Aorta (tissue), 5 donors: ENCODE data around the gene HSP90AA1. TPM values are rescaled to one million over a fixed set of nuclear protein-coding genes. Genes with fewer than 3 reads are reported as not detected.

Source experiments
- ATAC-seq: fragments of 200-7000 bp; cut with Tn5 transposase; one replicate; pipeline ENCODE4 v1.9.1; 2022; ENCODE audit warnings: moderate library complexity; ENCODE audit not compliant: low FRiP score
- DNase-seq, 2 donors: peaks; one replicate each; pipeline ENCODE4 v3.0.0-alpha.2; 2020
- H3K27ac ChIP-seq, 2 donors: one replicate each; pipeline ENCODE4 v1.5.1; 2013; ENCODE audit warnings: low read length in 2 of 2, mild to moderate bottlenecking in 2 of 2, moderate library complexity in 2 of 2, control low read depth in 1 of 2, inconsistent platforms in 1 of 2, low read depth in 1 of 2
- H3K27me3 ChIP-seq, 2 donors: one replicate each; pipeline ENCODE4 v1.6.1; 2013; ENCODE audit warnings: control low read depth in 1 of 2, low read length in 1 of 2, mild to moderate bottlenecking in 1 of 2, moderate library complexity in 1 of 2; ENCODE audit not compliant: insufficient read depth in 2 of 2, control insufficient read depth in 1 of 2
- H3K36me3 ChIP-seq, 2 donors: one replicate each; pipeline ENCODE4 v1.6.1; 2013; ENCODE audit warnings: control low read depth in 1 of 2, low read length in 1 of 2, mild to moderate bottlenecking in 1 of 2; ENCODE audit not compliant: insufficient read depth in 2 of 2, control insufficient read depth in 1 of 2
- H3K4me1 ChIP-seq, 2 donors: one replicate each; pipeline ENCODE4 v1.6.1; 2013; ENCODE audit warnings: low read length in 2 of 2, control low read depth in 1 of 2, mild to moderate bottlenecking in 1 of 2, moderate library complexity in 1 of 2; ENCODE audit not compliant: insufficient read depth in 2 of 2, control insufficient read depth in 1 of 2
- H3K4me3 ChIP-seq, 2 donors: one replicate each; pipeline ENCODE4 v1.5.1; 2013; ENCODE audit warnings: low read length in 2 of 2, control low read depth in 1 of 2, mild to moderate bottlenecking in 1 of 2
- H3K9me3 ChIP-seq: one replicate; pipeline ENCODE4 v1.6.1; 2013; ENCODE audit warnings: mild to moderate bottlenecking, low read length; ENCODE audit not compliant: control insufficient read depth
- WGBS, 2 donors: extraction: QIAGEN DNeasy Blood & Tissue Kit; methylation state at CpG; one replicate each; pipeline ENCODE4 v1.1.7; 2013; 5-methylcytosine and 5-hydroxymethylcytosine counted together
- intact Hi-C, 2 donors: fragments of 100-400 bp; cut with DNase I; formaldehyde crosslinking; loops; one replicate each; pipeline versions ENCODE4 v1.14.2 to v1.15.0; 2022
- polyA plus RNA-seq, 2 donors: library from polyadenylated mRNA; stranded (reverse); fragments of 200-250 nt; gene quantifications; one replicate each; pipeline ENCODE4 v1.2.3, GENCODE V29; 2013
- total RNA-seq, 2 donors: library from RNA; stranded (reverse); fragmentation: NEBNext Ultra II Directional; extraction: Animal tissue kit (Norgen Biotek cat#: 25700); gene quantifications; one replicate each; pipeline ENCODE4 v1.2.1, GENCODE V29; 2021
- donor health status: healthy with polysubstance abuse.
- donor health status: Bipolar disorder and iron deficiency.
- donor health status: DM: no; HTN: no; CAD: no.
- donor health status: DM: no; HTN: no; CAD: no.
- donor health status: DM: yes; HTN: yes; CAD: no.

Gene HSP90AA1
- total and polyA plus RNA-seq, 4 donors, result 189 to 379 (median 263) TPM

GRCh38 chr14:102056694-102057442 lies 30.0 kb downstream of the HSP90AA1 start:
- Histone ChIP-seq H3K27me3 (no peaks in the 10 kb centered on the region), H3K4me1 (no peaks in the 10 kb centered on the region), H3K27ac (no peak overlapping the region), H3K4me3 (no peak overlapping the region), H3K36me3 (no peaks in the 10 kb centered on the region), H3K9me3 (no peaks in the 10 kb centered on the region)
- DNase-seq (no peak), ATAC-seq (no peak)
- WGBS, 2 donors, result 87% methylated on average over 31 of the region's 31 CpGs
- intact Hi-C loops, result no loop called here

GRCh38 chr14:102055181-102055901 lies 31.5 kb downstream of the HSP90AA1 start:
- ATAC-seq (no peak), DNase-seq (no peak)
- intact Hi-C loops, result no loop called here
- Histone ChIP-seq H3K27me3 (no peaks in the 10 kb centered on the region), H3K36me3 (no peaks in the 10 kb centered on the region), H3K9me3 (no peaks in the 10 kb centered on the region), H3K4me3 (no peak overlapping the region), H3K4me1 (no peaks in the 10 kb centered on the region), H3K27ac (no peak overlapping the region)
- WGBS, 2 donors, result 71 to 75% methylated on average over 24 of the region's 24 CpGs

GRCh38 chr14:102052522-102052921 lies 34.3 kb downstream of the HSP90AA1 start:
- Histone ChIP-seq H3K36me3 (peaks cover 6 to 10% of the 10 kb centered on the region in 2 donors), H3K27ac (no peak overlapping the region), H3K9me3 (no peaks in the 10 kb centered on the region), H3K27me3 (no peaks in the 10 kb centered on the region), H3K4me3 (no peak overlapping the region), H3K4me1 (no peaks in the 10 kb centered on the region)
- intact Hi-C loops, result no loop called here
- 84 to 89% methylated on average over 10 of the region's 10 CpGs for WGBS, 2 donors
- no peak for DNase-seq
- ATAC-seq, result no peak

GRCh38 chr14:102050625-102051024 lies 36.2 kb downstream of the HSP90AA1 start:
- no peak overlapping the region for H3K27ac ChIP-seq
- DNase-seq (no peak), ATAC-seq (no peak)
- peaks cover 6 to 10% of the 10 kb centered on the region in 2 donors for H3K36me3 ChIP-seq
- H3K4me1 ChIP-seq, result no peaks in the 10 kb centered on the region
- WGBS, 2 donors, result 35 to 47% methylated on average over 11 of the region's 11 CpGs
- no peak overlapping the region for H3K4me3 ChIP-seq
- H3K27me3 ChIP-seq, result no peaks in the 10 kb centered on the region
- intact Hi-C loops, result no loop called here
- H3K9me3 ChIP-seq, result no peaks in the 10 kb centered on the region

GRCh38 chr14:102050026-102050405 lies 36.8 kb downstream of the HSP90AA1 start:
- Histone ChIP-seq H3K27ac (no peak overlapping the region), H3K36me3 (peaks cover 6 to 10% of the 10 kb centered on the region in 2 donors)

GRCh38 chr14:102049258-102050025 lies 37.4 kb downstream of the HSP90AA1 start:
- Histone ChIP-seq H3K4me1 (no peaks in the 10 kb centered on the region), H3K4me3 (no peak overlapping the region), H3K27me3 (no peaks in the 10 kb centered on the region), H3K27ac (no peak overlapping the region), H3K9me3 (no peaks in the 10 kb centered on the region), H3K36me3 (peaks cover 6 to 13% of the 10 kb centered on the region in 2 donors)
- WGBS, 2 donors, result 78% methylated on average over 25 of the region's 25 CpGs
- ATAC-seq, result no peak
- DNase-seq, result no peak
- intact Hi-C loops, result loop anchor here (5.0 kb wide), 1 partner anchor 48 kb away; no protein-coding TSS in a partner anchor

More at GRCh38 chr14:102050026-102050405, 36.8 kb downstream of the HSP90AA1 start:
- H3K9me3 ChIP-seq, result no peaks in the 10 kb centered on the region
- no peak overlapping the region for H3K4me3 ChIP-seq
- WGBS, 2 donors, result 83 to 86% methylated on average over 12 of the region's 12 CpGs
- no peaks in the 10 kb centered on the region for H3K27me3 ChIP-seq
- ATAC-seq, result no peak
- H3K4me1 ChIP-seq, result no peaks in the 10 kb centered on the region
- DNase-seq, result no peak
- intact Hi-C loops, result no loop called here

- DNase-seq (no peak), ATAC-seq (no peak)
- Histone ChIP-seq H3K4me3 (no peak overlapping the region), H3K27ac (no peak overlapping the region), H3K36me3 (peaks cover 6 to 18% of the 10 kb centered on the region in 2 donors), H3K4me1 (no peaks in the 10 kb centered on the region), H3K9me3 (no peaks in the 10 kb centered on the region), H3K27me3 (no peaks in the 10 kb centered on the region)
- WGBS, 2 donors, result 91 to 93% methylated on average over 33 of the region's 33 CpGs
- intact Hi-C loops, result loop anchor here (5.0 kb wide), 1 partner anchor 49 kb away; no protein-coding TSS in a partner anchor
These were observed 38.9 kb downstream of the HSP90AA1 start for GRCh38 chr14:102047808-102048540.
